GM23338 (cell line): ENCODE measurements around the gene CT47C1. TPM values are rescaled to one million over a fixed set of nuclear protein-coding genes. Genes with fewer than 3 reads are reported as not detected.

Experiments
- ATAC-seq: fragments of 200-7000 bp; cut with Tn5 transposase; 3 replicates; pipeline ENCODE4 v1.9.1; 2020
- DNase-seq: peaks from one replicate; pipeline ENCODE4 v3.0.0-alpha.2; 2015; ENCODE audit warnings: low spot score
- H2AFZ ChIP-seq: fragments of 200-600 bp; sonication (generic); 2 replicates; pipeline ENCODE4 v1.8.0; 2016; ENCODE audit warnings: antibody characterized with exemption, mild to moderate bottlenecking, moderate library complexity
- H3F3A ChIP-seq: fragments of 200-600 bp; sonication (generic); replicated peaks from 2 replicates; pipeline ENCODE4 v1.8.0; 2017; ENCODE audit warnings: antibody characterized with exemption, mixed run types, low read depth
- H3K27ac ChIP-seq: fragments of 200-600 bp; sonication (generic); 2 replicates; pipeline ENCODE4 v1.6.1; 2016; ENCODE audit warnings: low read depth
- H3K27me3 ChIP-seq: fragments of 200-600 bp; sonication (generic); 2 replicates; pipeline ENCODE4 v1.8.0; 2016; ENCODE audit warnings: mild to moderate bottlenecking, mixed run types, moderate library complexity; ENCODE audit not compliant: insufficient read depth
- H3K36me3 ChIP-seq: fragments of 200-600 bp; sonication (generic); 2 replicates; pipeline ENCODE4 v1.8.0; 2016; ENCODE audit warnings: mild to moderate bottlenecking; ENCODE audit not compliant: insufficient read depth
- H3K4me1 ChIP-seq: fragments of 200-600 bp; sonication (generic); 2 replicates; pipeline ENCODE4 v1.8.0; 2016; ENCODE audit warnings: mild to moderate bottlenecking, moderate library complexity; ENCODE audit not compliant: insufficient read depth
- H3K4me2 ChIP-seq: fragments of 200-600 bp; sonication (generic); 2 replicates; pipeline ENCODE4 v1.7.1; 2017; ENCODE audit warnings: mixed run types
- H3K4me3 ChIP-seq: fragments of 200-600 bp; sonication (generic); 2 replicates; pipeline ENCODE4 v1.6.1; 2016; ENCODE audit warnings: mixed run types
- H3K79me2 ChIP-seq: fragments of 200-600 bp; sonication (generic); replicated peaks from 2 replicates; pipeline ENCODE4 v1.8.0; 2017; ENCODE audit warnings: mild to moderate bottlenecking; ENCODE audit not compliant: insufficient read depth
- H3K9me2 ChIP-seq: fragments of 200-600 bp; sonication (generic); 2 replicates; pipeline ENCODE4 v1.8.0; 2017; ENCODE audit not compliant: insufficient read depth
- H4K20me1 ChIP-seq: fragments of 200-600 bp; sonication (generic); replicated peaks from 2 replicates; pipeline ENCODE4 v1.8.0; 2017; ENCODE audit warnings: mild to moderate bottlenecking; ENCODE audit not compliant: insufficient read depth
- H3K27ac Mint-ChIP-seq: 2 replicates; pipeline ENCODE4 v1.8.0; 2020; ENCODE audit warnings: inconsistent platforms, mild to moderate bottlenecking, moderate library complexity, mixed read lengths
- H3K27me3 Mint-ChIP-seq: 3 replicates; pipeline ENCODE4 v1.8.0; 2022; ENCODE audit warnings: low read depth, mild to moderate bottlenecking, moderate library complexity, mixed read lengths, inconsistent platforms; ENCODE audit not compliant: insufficient read depth, poor library complexity
- H3K36me3 Mint-ChIP-seq: 3 replicates; pipeline ENCODE4 v1.8.0; 2021; ENCODE audit warnings: low read depth, mild to moderate bottlenecking, inconsistent platforms, moderate library complexity, mixed read lengths
- H3K4me1 Mint-ChIP-seq: 3 replicates; pipeline ENCODE4 v1.8.0; 2020; ENCODE audit warnings: mild to moderate bottlenecking, inconsistent platforms, mixed read lengths
- H3K4me3 Mint-ChIP-seq: 3 replicates; pipeline ENCODE4 v1.8.0; 2021; ENCODE audit warnings: moderate library complexity, mild to moderate bottlenecking, inconsistent platforms, mixed read lengths
- H3K9me3 Mint-ChIP-seq: 3 replicates; pipeline ENCODE4 v1.8.0; 2020; ENCODE audit warnings: moderate library complexity, mild to moderate bottlenecking, inconsistent platforms, mixed read lengths
- CREB1 ChIP-seq: fragments of 250-450 bp; sonication (Bioruptor Pico); IDR thresholded peaks from 2 replicates; pipeline ENCODE4 v1.5.0; 2020; ENCODE audit warnings: low read depth, mild to moderate bottlenecking, moderate library complexity
- EZH2 ChIP-seq: fragments of 200-600 bp; sonication (generic); IDR thresholded peaks from one replicate; pipeline ENCODE4 v1.8.0; 2017; ENCODE audit warnings: antibody characterized with exemption, mild to moderate bottlenecking, low read depth; ENCODE audit not compliant: unreplicated experiment
- EZH2phosphoT487 ChIP-seq: fragments of 200-600 bp; sonication (generic); IDR thresholded peaks from one replicate; pipeline ENCODE4 v1.8.1; 2018; ENCODE audit warnings: antibody characterized with exemption; ENCODE audit not compliant: unreplicated experiment
- JUNB ChIP-seq: IDR thresholded peaks from one replicate; pipeline ENCODE4 v1.6.1; 2016; ENCODE audit warnings: antibody characterized with exemption; ENCODE audit not compliant: unreplicated experiment
- NANOG ChIP-seq: IDR thresholded peaks from 2 replicates; pipeline ENCODE4 v1.6.1; 2016; ENCODE audit warnings: antibody characterized with exemption, borderline replicate concordance
- STAT1 ChIP-seq: IDR thresholded peaks from one replicate; pipeline ENCODE4 v1.6.1; 2016; ENCODE audit warnings: antibody characterized with exemption; ENCODE audit not compliant: unreplicated experiment
- ZNF114 ChIP-seq: fragments of 250-450 bp; sonication (Bioruptor Pico); IDR thresholded peaks from 2 replicates; pipeline ENCODE4 v1.5.0; 2020; ENCODE audit warnings: mild to moderate bottlenecking, moderate library complexity
- ZNF331 ChIP-seq: fragments of 250-450 bp; sonication (Bioruptor Pico); IDR thresholded peaks from 2 replicates; pipeline ENCODE4 v1.5.0; 2020; ENCODE audit warnings: low read depth, mild to moderate bottlenecking, moderate library complexity
- polyA plus RNA-seq: library from polyadenylated mRNA; unstranded; fragments of >200 nt; fragmentation: Nextera tagmentation; extraction: Ambion mirVana; gene quantifications from 2 replicates; pipeline ENCODE4 v1.2.1, GENCODE V29; 2016
- total RNA-seq: library from RNA; depleted of rRNA; stranded (reverse); fragments of >200 nt; shearing (Covaris generic); gene quantifications from 2 replicates; pipeline ENCODE4 v1.2.3, GENCODE V29; 2014
- TF ChIP-seq, protein P1 (sequence below): IDR thresholded peaks from 2 replicates; pipeline ENCODE4 v1.6.1; 2016; ENCODE audit warnings: antibody characterized with exemption
- TF ChIP-seq, protein P2 (sequence below): IDR thresholded peaks from one replicate; pipeline ENCODE4 v1.6.1; 2018; ENCODE audit warnings: antibody characterized with exemption; ENCODE audit not compliant: unreplicated experiment
- TF ChIP-seq, protein P3 (sequence below), 2 experiments: fragments of 200-600 bp in 1 of 2; sonication (generic) in 1 of 2; conservative IDR thresholded peaks; 2 replicates each; pipeline versions ENCODE4 v1.5.1 to v1.6.1; 2016 to 2017; ENCODE audit warnings: antibody characterized with exemption in 2 of 2, low read depth in 2 of 2, mild to moderate bottlenecking in 2 of 2, moderate library complexity in 1 of 2
- TF ChIP-seq, protein P4 (sequence below): fragments of 250-450 bp; sonication (Bioruptor Pico); IDR thresholded peaks from 2 replicates; pipeline ENCODE4 v1.5.0; 2020; ENCODE audit warnings: mild to moderate bottlenecking, moderate library complexity

Gene CT47C1
- total and polyA plus RNA-seq, 2 experiments from 2014 or later, result not detected

DNA sequence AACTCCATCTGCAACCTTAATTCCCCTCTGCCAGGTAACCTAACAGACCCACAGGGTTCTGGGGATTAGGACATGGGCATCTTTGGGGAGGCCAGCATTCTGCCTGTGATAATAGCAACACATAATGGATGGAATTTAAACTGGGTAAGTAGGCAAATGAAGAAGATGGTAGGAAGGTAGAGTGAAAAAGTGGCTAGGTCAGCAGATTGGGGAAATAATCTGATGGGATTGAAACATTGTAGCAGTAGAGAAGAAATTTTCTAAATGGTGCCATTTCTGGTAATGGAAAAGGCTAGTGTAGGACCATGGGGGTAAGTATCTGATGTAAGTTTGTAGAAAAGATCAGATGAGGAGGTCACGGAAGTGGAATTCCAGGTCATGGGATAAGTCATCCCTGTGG is 3.0 kb upstream of the CT47C1 start (continued):
- TF ChIP-seq, protein P1, sequence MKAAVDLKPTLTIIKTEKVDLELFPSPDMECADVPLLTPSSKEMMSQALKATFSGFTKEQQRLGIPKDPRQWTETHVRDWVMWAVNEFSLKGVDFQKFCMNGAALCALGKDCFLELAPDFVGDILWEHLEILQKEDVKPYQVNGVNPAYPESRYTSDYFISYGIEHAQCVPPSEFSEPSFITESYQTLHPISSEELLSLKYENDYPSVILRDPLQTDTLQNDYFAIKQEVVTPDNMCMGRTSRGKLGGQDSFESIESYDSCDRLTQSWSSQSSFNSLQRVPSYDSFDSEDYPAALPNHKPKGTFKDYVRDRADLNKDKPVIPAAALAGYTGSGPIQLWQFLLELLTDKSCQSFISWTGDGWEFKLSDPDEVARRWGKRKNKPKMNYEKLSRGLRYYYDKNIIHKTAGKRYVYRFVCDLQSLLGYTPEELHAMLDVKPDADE, result no peak
- TF ChIP-seq EZH2, result no peak
- TF ChIP-seq, protein P2, sequence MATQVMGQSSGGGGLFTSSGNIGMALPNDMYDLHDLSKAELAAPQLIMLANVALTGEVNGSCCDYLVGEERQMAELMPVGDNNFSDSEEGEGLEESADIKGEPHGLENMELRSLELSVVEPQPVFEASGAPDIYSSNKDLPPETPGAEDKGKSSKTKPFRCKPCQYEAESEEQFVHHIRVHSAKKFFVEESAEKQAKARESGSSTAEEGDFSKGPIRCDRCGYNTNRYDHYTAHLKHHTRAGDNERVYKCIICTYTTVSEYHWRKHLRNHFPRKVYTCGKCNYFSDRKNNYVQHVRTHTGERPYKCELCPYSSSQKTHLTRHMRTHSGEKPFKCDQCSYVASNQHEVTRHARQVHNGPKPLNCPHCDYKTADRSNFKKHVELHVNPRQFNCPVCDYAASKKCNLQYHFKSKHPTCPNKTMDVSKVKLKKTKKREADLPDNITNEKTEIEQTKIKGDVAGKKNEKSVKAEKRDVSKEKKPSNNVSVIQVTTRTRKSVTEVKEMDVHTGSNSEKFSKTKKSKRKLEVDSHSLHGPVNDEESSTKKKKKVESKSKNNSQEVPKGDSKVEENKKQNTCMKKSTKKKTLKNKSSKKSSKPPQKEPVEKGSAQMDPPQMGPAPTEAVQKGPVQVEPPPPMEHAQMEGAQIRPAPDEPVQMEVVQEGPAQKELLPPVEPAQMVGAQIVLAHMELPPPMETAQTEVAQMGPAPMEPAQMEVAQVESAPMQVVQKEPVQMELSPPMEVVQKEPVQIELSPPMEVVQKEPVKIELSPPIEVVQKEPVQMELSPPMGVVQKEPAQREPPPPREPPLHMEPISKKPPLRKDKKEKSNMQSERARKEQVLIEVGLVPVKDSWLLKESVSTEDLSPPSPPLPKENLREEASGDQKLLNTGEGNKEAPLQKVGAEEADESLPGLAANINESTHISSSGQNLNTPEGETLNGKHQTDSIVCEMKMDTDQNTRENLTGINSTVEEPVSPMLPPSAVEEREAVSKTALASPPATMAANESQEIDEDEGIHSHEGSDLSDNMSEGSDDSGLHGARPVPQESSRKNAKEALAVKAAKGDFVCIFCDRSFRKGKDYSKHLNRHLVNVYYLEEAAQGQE, result no peak
- no peak for TF ChIP-seq CREB1 (CRISPR knock-in tag)
- no peak for TF ChIP-seq EZH2phosphoT487
- no peak for TF ChIP-seq STAT1
- TF ChIP-seq, protein P3, sequence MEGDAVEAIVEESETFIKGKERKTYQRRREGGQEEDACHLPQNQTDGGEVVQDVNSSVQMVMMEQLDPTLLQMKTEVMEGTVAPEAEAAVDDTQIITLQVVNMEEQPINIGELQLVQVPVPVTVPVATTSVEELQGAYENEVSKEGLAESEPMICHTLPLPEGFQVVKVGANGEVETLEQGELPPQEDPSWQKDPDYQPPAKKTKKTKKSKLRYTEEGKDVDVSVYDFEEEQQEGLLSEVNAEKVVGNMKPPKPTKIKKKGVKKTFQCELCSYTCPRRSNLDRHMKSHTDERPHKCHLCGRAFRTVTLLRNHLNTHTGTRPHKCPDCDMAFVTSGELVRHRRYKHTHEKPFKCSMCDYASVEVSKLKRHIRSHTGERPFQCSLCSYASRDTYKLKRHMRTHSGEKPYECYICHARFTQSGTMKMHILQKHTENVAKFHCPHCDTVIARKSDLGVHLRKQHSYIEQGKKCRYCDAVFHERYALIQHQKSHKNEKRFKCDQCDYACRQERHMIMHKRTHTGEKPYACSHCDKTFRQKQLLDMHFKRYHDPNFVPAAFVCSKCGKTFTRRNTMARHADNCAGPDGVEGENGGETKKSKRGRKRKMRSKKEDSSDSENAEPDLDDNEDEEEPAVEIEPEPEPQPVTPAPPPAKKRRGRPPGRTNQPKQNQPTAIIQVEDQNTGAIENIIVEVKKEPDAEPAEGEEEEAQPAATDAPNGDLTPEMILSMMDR (conservative IDR thresholded peaks at IDR 0.05; ENCODE audit: low read depth in 2 of 2), result no peak
- TF ChIP-seq ZNF114 (CRISPR knock-in tag), result no peak
- TF ChIP-seq ZNF331 (CRISPR knock-in tag), result no peak

DNA sequence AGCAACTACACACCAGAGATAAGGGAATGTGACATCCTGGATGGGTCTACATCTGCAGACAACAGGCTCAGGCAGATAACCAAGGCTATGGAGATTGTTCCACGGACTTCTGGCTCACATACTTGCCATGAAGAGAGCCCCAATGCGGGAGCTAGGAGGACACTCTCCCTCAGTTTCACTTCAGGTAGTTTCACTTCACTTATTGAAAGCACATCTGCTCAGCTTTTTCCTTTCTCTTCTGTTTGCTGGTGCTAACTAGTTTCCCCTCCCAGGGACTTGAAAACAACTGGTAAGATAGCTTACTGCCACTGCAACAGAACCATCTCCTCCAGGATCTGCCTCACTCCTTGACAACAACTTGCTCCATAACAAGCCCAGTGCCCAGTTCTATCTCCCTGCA is 1.4 kb upstream of the CT47C1 start:
- no peak overlapping the region for H2AFZ ChIP-seq
- no peaks in the 10 kb centered on the region for H3K79me2 ChIP-seq
- H3K27ac ChIP-seq, result no peak overlapping the region
- H3K4me3 ChIP-seq, result no peak overlapping the region
- no peaks in the 10 kb centered on the region for H3K9me2 ChIP-seq
- Mint-ChIP-seq H3K4me3 (no peak overlapping the region), H3K4me1 (no peaks in the 10 kb centered on the region), H3K9me3 (no peaks in the 10 kb centered on the region), H3K27ac (no peak overlapping the region), H3K27me3 (peaks cover 4% of the 10 kb centered on the region), H3K36me3 (no peaks in the 10 kb centered on the region)
- ATAC-seq (no peak), DNase-seq (no peak)
- H3K36me3 ChIP-seq, result no peaks in the 10 kb centered on the region
- H3K4me2 ChIP-seq, result no peak overlapping the region
- H3K27me3 ChIP-seq, result no peaks in the 10 kb centered on the region
- no peaks in the 10 kb centered on the region for H3F3A ChIP-seq
- no peaks in the 10 kb centered on the region for H3K4me1 ChIP-seq
- no peaks in the 10 kb centered on the region for H4K20me1 ChIP-seq
- no peak for TF ChIP-seq STAT1
- TF ChIP-seq, protein P4, sequence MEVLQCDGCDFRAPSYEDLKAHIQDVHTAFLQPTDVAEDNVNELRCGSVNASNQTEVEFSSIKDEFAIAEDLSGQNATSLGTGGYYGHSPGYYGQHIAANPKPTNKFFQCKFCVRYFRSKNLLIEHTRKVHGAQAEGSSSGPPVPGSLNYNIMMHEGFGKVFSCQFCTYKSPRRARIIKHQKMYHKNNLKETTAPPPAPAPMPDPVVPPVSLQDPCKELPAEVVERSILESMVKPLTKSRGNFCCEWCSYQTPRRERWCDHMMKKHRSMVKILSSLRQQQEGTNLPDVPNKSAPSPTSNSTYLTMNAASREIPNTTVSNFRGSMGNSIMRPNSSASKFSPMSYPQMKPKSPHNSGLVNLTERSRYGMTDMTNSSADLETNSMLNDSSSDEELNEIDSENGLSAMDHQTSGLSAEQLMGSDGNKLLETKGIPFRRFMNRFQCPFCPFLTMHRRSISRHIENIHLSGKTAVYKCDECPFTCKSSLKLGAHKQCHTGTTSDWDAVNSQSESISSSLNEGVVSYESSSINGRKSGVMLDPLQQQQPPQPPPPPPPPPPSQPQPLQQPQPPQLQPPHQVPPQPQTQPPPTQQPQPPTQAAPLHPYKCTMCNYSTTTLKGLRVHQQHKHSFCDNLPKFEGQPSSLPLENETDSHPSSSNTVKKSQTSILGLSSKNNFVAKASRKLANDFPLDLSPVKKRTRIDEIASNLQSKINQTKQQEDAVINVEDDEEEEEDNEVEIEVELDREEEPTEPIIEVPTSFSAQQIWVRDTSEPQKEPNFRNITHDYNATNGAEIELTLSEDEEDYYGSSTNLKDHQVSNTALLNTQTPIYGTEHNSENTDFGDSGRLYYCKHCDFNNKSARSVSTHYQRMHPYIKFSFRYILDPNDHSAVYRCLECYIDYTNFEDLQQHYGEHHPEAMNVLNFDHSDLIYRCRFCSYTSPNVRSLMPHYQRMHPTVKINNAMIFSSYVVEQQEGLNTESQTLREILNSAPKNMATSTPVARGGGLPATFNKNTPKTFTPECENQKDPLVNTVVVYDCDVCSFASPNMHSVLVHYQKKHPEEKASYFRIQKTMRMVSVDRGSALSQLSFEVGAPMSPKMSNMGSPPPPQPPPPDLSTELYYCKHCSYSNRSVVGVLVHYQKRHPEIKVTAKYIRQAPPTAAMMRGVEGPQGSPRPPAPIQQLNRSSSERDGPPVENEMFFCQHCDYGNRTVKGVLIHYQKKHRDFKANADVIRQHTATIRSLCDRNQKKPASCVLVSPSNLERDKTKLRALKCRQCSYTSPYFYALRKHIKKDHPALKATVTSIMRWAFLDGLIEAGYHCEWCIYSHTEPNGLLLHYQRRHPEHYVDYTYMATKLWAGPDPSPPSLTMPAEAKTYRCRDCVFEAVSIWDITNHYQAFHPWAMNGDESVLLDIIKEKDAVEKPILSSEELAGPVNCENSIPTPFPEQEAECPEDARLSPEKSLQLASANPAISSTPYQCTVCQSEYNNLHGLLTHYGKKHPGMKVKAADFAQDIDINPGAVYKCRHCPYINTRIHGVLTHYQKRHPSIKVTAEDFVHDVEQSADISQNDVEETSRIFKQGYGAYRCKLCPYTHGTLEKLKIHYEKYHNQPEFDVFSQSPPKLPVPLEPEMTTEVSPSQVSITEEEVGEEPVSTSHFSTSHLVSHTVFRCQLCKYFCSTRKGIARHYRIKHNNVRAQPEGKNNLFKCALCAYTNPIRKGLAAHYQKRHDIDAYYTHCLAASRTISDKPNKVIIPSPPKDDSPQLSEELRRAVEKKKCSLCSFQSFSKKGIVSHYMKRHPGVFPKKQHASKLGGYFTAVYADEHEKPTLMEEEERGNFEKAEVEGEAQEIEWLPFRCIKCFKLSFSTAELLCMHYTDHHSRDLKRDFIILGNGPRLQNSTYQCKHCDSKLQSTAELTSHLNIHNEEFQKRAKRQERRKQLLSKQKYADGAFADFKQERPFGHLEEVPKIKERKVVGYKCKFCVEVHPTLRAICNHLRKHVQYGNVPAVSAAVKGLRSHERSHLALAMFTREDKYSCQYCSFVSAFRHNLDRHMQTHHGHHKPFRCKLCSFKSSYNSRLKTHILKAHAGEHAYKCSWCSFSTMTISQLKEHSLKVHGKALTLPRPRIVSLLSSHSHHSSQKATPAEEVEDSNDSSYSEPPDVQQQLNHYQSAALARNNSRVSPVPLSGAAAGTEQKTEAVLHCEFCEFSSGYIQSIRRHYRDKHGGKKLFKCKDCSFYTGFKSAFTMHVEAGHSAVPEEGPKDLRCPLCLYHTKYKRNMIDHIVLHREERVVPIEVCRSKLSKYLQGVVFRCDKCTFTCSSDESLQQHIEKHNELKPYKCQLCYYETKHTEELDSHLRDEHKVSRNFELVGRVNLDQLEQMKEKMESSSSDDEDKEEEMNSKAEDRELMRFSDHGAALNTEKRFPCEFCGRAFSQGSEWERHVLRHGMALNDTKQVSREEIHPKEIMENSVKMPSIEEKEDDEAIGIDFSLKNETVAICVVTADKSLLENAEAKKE, result no peak
- TF ChIP-seq JUNB, result no peak
- TF ChIP-seq, protein P1, result no peak
- TF ChIP-seq NANOG, result no peak
- TF ChIP-seq CREB1 (CRISPR knock-in tag), result no peak
- TF ChIP-seq ZNF114 (CRISPR knock-in tag), result no peak
